A549 (cell line): ENCODE results near the gene TLNRD1. TPM values are rescaled to one million over a fixed set of nuclear protein-coding genes. Genes with fewer than 3 reads are reported as not detected.

ENCODE experiments used
- ATAC-seq, 2 experiments: fragments of 200-7000 bp in 1 of 2; fragments of >200 bp in 1 of 2; cut with Nextera tagmentation in 1 of 2; cut with Tn5 transposase in 1 of 2; 3 replicates each; pipeline versions ENCODE4 v1.8.0 to v1.9.1; 2018 to 2020; ENCODE audit warnings: mild to moderate bottlenecking in 1 of 2, moderate library complexity in 1 of 2
- CTCF ChIA-PET: fragments of 300-600 bp; sonication (Branson Sonifier 250); formaldehyde crosslinking; extraction: SDS; loops from one replicate; lab custom pipeline; 2021; ENCODE audit warnings: antibody characterized with exemption, inconsistent platforms; lab: Yijun Ruan, JAX
- POLR2A ChIA-PET: fragments of 350-600 bp; formaldehyde crosslinking; extraction: SDS; loops from one replicate; lab custom pipeline; 2021; ENCODE audit warnings: antibody characterized with exemption, inconsistent platforms; lab: Yijun Ruan, JAX
- DNase-seq, 2 experiments: peaks; one replicate each; pipeline versions ENCODE4 v3.0.0 to v3.0.0-alpha.2; 2011 to 2016; ENCODE audit warnings: low read depth in 1 of 2, low spot score in 1 of 2
- FAIRE-seq: peaks from 2 replicates; lab custom pipeline; 2011; peaks lifted over from hg19 to GRCh38; lab: Jason Lieb, UNC
- H3K27ac ChIP-seq, 2 experiments: fragments of >200 bp; sonication (Bioruptor Twin); formaldehyde crosslinking; 3 replicates each; pipeline ENCODE4 v1.5.1; 2016 to 2017
- H3K4me1 ChIP-seq: fragments of >200 bp; sonication (Bioruptor Twin); formaldehyde crosslinking; 3 replicates; pipeline ENCODE4 v1.6.1; 2016
- H3K4me2 ChIP-seq: fragments of >200 bp; sonication (Bioruptor Twin); formaldehyde crosslinking; 3 replicates; pipeline ENCODE4 v1.6.1; 2016
- H3K4me3 ChIP-seq: fragments of >200 bp; sonication (Bioruptor Twin); formaldehyde crosslinking; 3 replicates; pipeline ENCODE4 v1.5.1; 2016
- H3K9me3 ChIP-seq: fragments of >200 bp; sonication (Bioruptor Twin); formaldehyde crosslinking; 3 replicates; pipeline ENCODE4 v1.6.1; 2016
- CBX2 ChIP-seq: fragments of 200-600 bp; sonication (generic); IDR thresholded peaks from 2 replicates; pipeline ENCODE4 v1.6.1; 2016; ENCODE audit warnings: low read depth, mild to moderate bottlenecking, borderline replicate concordance
- CBX8 ChIP-seq: fragments of 200-600 bp; sonication (generic); IDR thresholded peaks from 2 replicates; pipeline ENCODE4 v1.6.1; 2016
- CHD4 ChIP-seq: fragments of 200-600 bp; sonication (generic); IDR thresholded peaks from 2 replicates; pipeline ENCODE4 v1.6.1; 2016; ENCODE audit warnings: antibody characterized with exemption, mild to moderate bottlenecking, borderline replicate concordance
- EHF ChIP-seq: fragments of 250-450 bp; sonication (Bioruptor Pico); IDR thresholded peaks from 2 replicates; pipeline ENCODE4 v1.5.0; 2020; ENCODE audit warnings: mild to moderate bottlenecking
- GATA3 ChIP-seq: IDR thresholded peaks from 2 replicates; pipeline ENCODE4 v1.6.1; 2012; ENCODE audit warnings: borderline replicate concordance
- HOXB13 ChIP-seq: fragments of 250-450 bp; sonication (Bioruptor Pico); IDR thresholded peaks from 2 replicates; pipeline ENCODE4 v1.5.0; 2020; ENCODE audit warnings: low read depth, mild to moderate bottlenecking, moderate library complexity
- MYC ChIP-seq: IDR thresholded peaks from 2 replicates; pipeline ENCODE4 v1.6.1; 2012; ENCODE audit warnings: mild to moderate bottlenecking, inconsistent platforms, low read length, improper control_type of control experiment, borderline replicate concordance
- NPAS2 ChIP-seq: fragments of 250-450 bp; sonication (Bioruptor Pico); IDR thresholded peaks from 2 replicates; pipeline ENCODE4 v1.8.0; 2022; ENCODE audit warnings: mild to moderate bottlenecking, moderate library complexity, borderline replicate concordance
- RAD21 ChIP-seq, 2 experiments: fragments of >200 bp in 1 of 2; sonication (Bioruptor Twin) in 1 of 2; formaldehyde crosslinking in 1 of 2; IDR thresholded peaks in 1 of 2; conservative IDR thresholded peaks in 1 of 2; 2 replicates in 1 of 2; 3 replicates in 1 of 2; pipeline ENCODE4 v1.6.1; 2012 to 2018; ENCODE audit warnings: inconsistent platforms in 1 of 2
- RARB ChIP-seq: fragments of 250-450 bp; sonication (Bioruptor Pico); IDR thresholded peaks from 2 replicates; pipeline ENCODE4 v1.8.0; 2021; ENCODE audit warnings: mild to moderate bottlenecking, moderate library complexity
- RCOR1 ChIP-seq: fragments of 150-350 bp; IDR thresholded peaks from 2 replicates; pipeline ENCODE4 v1.6.1; 2014; ENCODE audit warnings: antibody characterized with exemption, low read length, low read depth
- RFX5 ChIP-seq: fragments of 450-650 bp; IDR thresholded peaks from 2 replicates; pipeline ENCODE4 v1.7.1; 2014; ENCODE audit warnings: antibody characterized with exemption, mild to moderate bottlenecking, moderate library complexity
- RNF2 ChIP-seq: fragments of 200-600 bp; sonication (generic); IDR thresholded peaks from 2 replicates; pipeline ENCODE4 v1.6.1; 2016; ENCODE audit warnings: low read depth, mild to moderate bottlenecking, antibody characterized with exemption, moderate library complexity, borderline replicate concordance
- TP53 ChIP-seq: fragments of 250-450 bp; sonication (Bioruptor Pico); IDR thresholded peaks from 2 replicates; pipeline ENCODE4 v1.5.0; 2021; ENCODE audit warnings: mild to moderate bottlenecking, moderate library complexity
- WGBS: methylation state at CpG from one replicate; pipeline ENCODE4 v1.1.6; 2017; ENCODE audit errors: missing lambda C conversion rate; 5-methylcytosine and 5-hydroxymethylcytosine counted together
- polyA plus RNA-seq, 4 experiments: library from polyadenylated mRNA; depleted of rRNA in 3 of 4; stranded (reverse); fragments of >200 nt; fragmentation: RNase III in 1 of 4; extraction: RNeasy Plus Mini Kit Qiagen cat#74134 plus additional on column Dnase treatment in 1 of 4; gene quantifications; 2 replicates in 3 of 4; 3 replicates in 1 of 4; pipeline ENCODE4 v1.2.3, GENCODE V29; 2011 to 2017
- TF ChIP-seq, protein P1 (sequence below): fragments of 200-600 bp; sonication (generic); IDR thresholded peaks from 2 replicates; pipeline ENCODE4 v1.6.1; 2016; ENCODE audit warnings: antibody characterized with exemption, mild to moderate bottlenecking, moderate library complexity
- TF ChIP-seq, protein P2 (sequence below): fragments of >200 bp; sonication (Bioruptor Twin); formaldehyde crosslinking; IDR thresholded peaks from 3 replicates; pipeline ENCODE4 v1.6.1; 2016
- TF ChIP-seq, protein P3 (sequence below): fragments of 150-350 bp; IDR thresholded peaks from 2 replicates; pipeline ENCODE4 v1.6.1; 2014; ENCODE audit warnings: low read depth, mild to moderate bottlenecking, low read length

Gene TLNRD1
- polyA plus RNA-seq, 2 of the 4 experiments (the other 2 are of a cell fraction) = 6.6 to 7.2 TPM

DNA sequence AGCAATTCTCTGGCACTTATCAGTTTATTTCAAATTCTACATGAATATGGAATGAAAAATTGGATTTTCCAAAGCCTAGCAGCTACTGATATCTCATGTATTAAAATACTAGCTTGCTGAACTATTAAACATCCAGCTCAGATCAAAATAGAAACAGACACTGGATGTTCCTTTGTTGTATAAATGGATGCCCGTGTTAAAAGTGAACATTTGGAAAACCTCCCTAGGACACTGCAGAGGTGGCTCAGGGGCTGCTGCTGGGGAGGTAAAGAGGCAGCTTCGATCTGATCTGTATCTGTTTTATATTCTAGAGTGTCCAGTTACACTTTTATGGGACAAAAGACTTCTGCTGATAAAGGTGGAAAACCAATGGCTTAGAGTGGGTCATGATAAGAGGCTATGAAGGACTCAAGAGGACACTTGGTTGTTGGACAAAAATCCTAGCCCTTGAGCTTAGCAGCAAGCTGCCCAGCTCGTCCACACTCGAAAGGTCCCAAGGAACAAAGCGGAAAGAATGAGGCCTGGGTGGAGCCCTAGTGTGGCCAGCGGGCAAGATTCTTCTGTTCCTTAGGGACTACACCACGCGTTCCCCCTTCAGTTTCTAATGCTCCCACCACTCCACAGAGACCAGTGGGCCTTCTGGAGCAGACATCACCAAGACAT lies 21.1 kb upstream of the TLNRD1 start:
- POLR2A ChIA-PET = no interaction called here
- FAIRE-seq = no peak

DNA sequence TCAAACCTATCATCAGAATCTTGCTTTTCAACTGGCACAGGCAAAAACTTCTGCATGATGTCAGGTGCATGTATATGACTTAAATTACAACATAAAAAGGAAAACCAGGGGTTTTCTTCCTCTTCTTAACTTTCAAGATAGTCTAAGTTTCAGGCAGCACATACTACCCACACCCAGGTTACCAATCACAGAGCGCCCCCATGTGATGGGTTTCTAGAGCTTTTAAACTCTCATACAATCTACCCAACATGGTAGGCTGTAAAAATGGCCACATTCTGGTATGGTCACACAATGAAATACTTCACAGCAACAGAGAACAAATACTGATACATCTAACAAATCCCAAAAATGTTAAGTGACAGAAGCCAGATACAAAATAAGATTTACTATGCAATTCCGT lies 18.5 kb upstream of the TLNRD1 start:
- CTCF ChIA-PET = interaction anchor here (1.1 to 5.6 kb wide), 2 partner anchors 11 to 415 kb away, joined by 3 to 55 read pairs; no protein-coding TSS in a partner anchor
- TF ChIP-seq RCOR1 = no peak
- no peak for TF ChIP-seq HOXB13
- no peak for TF ChIP-seq CBX2
- TF ChIP-seq CHD4 = no peak
- TF ChIP-seq, protein P1, sequence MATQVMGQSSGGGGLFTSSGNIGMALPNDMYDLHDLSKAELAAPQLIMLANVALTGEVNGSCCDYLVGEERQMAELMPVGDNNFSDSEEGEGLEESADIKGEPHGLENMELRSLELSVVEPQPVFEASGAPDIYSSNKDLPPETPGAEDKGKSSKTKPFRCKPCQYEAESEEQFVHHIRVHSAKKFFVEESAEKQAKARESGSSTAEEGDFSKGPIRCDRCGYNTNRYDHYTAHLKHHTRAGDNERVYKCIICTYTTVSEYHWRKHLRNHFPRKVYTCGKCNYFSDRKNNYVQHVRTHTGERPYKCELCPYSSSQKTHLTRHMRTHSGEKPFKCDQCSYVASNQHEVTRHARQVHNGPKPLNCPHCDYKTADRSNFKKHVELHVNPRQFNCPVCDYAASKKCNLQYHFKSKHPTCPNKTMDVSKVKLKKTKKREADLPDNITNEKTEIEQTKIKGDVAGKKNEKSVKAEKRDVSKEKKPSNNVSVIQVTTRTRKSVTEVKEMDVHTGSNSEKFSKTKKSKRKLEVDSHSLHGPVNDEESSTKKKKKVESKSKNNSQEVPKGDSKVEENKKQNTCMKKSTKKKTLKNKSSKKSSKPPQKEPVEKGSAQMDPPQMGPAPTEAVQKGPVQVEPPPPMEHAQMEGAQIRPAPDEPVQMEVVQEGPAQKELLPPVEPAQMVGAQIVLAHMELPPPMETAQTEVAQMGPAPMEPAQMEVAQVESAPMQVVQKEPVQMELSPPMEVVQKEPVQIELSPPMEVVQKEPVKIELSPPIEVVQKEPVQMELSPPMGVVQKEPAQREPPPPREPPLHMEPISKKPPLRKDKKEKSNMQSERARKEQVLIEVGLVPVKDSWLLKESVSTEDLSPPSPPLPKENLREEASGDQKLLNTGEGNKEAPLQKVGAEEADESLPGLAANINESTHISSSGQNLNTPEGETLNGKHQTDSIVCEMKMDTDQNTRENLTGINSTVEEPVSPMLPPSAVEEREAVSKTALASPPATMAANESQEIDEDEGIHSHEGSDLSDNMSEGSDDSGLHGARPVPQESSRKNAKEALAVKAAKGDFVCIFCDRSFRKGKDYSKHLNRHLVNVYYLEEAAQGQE = no peak
- TF ChIP-seq, protein P2, sequence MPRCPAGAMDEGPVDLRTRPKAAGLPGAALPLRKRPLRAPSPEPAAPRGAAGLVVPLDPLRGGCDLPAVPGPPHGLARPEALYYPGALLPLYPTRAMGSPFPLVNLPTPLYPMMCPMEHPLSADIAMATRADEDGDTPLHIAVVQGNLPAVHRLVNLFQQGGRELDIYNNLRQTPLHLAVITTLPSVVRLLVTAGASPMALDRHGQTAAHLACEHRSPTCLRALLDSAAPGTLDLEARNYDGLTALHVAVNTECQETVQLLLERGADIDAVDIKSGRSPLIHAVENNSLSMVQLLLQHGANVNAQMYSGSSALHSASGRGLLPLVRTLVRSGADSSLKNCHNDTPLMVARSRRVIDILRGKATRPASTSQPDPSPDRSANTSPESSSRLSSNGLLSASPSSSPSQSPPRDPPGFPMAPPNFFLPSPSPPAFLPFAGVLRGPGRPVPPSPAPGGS = no peak
- TF ChIP-seq, protein P3, sequence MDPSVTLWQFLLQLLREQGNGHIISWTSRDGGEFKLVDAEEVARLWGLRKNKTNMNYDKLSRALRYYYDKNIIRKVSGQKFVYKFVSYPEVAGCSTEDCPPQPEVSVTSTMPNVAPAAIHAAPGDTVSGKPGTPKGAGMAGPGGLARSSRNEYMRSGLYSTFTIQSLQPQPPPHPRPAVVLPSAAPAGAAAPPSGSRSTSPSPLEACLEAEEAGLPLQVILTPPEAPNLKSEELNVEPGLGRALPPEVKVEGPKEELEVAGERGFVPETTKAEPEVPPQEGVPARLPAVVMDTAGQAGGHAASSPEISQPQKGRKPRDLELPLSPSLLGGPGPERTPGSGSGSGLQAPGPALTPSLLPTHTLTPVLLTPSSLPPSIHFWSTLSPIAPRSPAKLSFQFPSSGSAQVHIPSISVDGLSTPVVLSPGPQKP = no peak
- TF ChIP-seq NPAS2 (CRISPR knock-in tag) = no peak
- TF ChIP-seq RARB = no peak
- TF ChIP-seq, all 56 proteins: peak for 0
- no peak for DNase-seq
- POLR2A ChIA-PET = no interaction called here
- Histone ChIP-seq H3K27ac (no peak overlapping the region), H3K4me3 (no peak overlapping the region), H3K9me3 (no peaks in the 10 kb centered on the region), H3K4me2 (no peak overlapping the region), H3K4me1 (peaks cover 6% of the 10 kb centered on the region; the same call in 2 of the 3 replicates)
- WGBS = 84% methylated on average over 2 of the region's 2 CpGs
- no peak for ATAC-seq
- no peak for FAIRE-seq

More for the DNA sequence above, 21.1 kb upstream of the TLNRD1 start:
- peaks cover 6% of the 10 kb centered on the region; the same call in 2 of the 3 replicates for H3K4me1 ChIP-seq
- TF ChIP-seq RARB (no peak), EHF (CRISPR knock-in tag) (no peak), RFX5 (no peak), RAD21 (conservative IDR thresholded peaks at IDR 0.05 in 1 of 2, IDR thresholded peaks at IDR 0.05 in 1 of 2) (no peak), CBX8 (no peak), HOXB13 (no peak), MYC (no peak), GATA3 (no peak), TP53 (CRISPR knock-in tag) (no peak), RNF2 (no peak)
- TF ChIP-seq, protein P1 = no peak
- no peak for DNase-seq
- H3K4me2 ChIP-seq = no peak overlapping the region
- no peak overlapping the region for H3K4me3 ChIP-seq
- WGBS = 86% methylated on average over 8 of the region's 8 CpGs
- no peaks in the 10 kb centered on the region for H3K9me3 ChIP-seq
- CTCF ChIA-PET = interaction anchor here (0.6 to 5.6 kb wide), 9 partner anchors 9 to 523 kb away, joined by 3 to 55 read pairs (median 6); partner anchors contain the start of gene CEMIP
- ATAC-seq = no peak
- H3K27ac ChIP-seq = no peak overlapping the region
